ENCODE measurements around the gene ATE1.

Gene ATE1

DNA sequence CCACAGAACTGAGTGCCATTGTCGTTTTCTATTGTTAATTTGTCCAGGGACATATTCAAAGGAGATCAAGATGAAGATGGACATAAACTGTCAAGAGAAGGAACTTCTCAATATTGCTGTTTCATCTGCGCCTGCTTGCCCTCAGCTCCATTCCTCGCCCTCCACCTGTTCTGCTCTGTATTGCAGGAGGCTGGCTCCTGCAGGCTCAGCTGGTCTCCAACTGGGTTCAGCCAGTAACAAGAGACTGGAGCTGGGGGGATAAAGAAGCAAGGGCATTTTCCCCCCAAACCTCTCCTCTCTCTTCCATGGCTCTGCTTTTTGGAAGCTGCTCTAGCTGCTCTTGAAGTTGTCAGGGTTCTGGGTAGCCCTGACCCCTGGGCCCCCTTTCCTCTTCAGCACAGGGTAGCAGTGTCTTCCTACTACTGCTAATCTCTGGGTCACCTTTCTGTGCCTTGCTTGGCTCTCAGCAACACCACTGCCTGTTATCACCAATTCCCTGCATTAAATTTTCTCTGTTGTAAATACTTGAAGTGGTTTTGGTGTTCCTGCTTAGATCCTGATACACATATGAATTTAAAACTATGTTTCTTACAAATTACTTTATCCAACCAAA lies 180.6 kb downstream of the ATE1 start:
- TF ChIP-seq, protein P1, sequence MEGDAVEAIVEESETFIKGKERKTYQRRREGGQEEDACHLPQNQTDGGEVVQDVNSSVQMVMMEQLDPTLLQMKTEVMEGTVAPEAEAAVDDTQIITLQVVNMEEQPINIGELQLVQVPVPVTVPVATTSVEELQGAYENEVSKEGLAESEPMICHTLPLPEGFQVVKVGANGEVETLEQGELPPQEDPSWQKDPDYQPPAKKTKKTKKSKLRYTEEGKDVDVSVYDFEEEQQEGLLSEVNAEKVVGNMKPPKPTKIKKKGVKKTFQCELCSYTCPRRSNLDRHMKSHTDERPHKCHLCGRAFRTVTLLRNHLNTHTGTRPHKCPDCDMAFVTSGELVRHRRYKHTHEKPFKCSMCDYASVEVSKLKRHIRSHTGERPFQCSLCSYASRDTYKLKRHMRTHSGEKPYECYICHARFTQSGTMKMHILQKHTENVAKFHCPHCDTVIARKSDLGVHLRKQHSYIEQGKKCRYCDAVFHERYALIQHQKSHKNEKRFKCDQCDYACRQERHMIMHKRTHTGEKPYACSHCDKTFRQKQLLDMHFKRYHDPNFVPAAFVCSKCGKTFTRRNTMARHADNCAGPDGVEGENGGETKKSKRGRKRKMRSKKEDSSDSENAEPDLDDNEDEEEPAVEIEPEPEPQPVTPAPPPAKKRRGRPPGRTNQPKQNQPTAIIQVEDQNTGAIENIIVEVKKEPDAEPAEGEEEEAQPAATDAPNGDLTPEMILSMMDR (IDR thresholded peaks at IDR 0.05; ENCODE audit: low read depth, low read length): no peak
- H3K4me3 ChIP-seq (ENCODE audit: low read depth, low read length): no peak overlapping the region
- in situ Hi-C loops (cut with HindIII; ENCODE audit: low sequenced_read_pairs): no loop called here
- no peak for DNase-seq (ENCODE audit: low read depth, low spot score)

DNA sequence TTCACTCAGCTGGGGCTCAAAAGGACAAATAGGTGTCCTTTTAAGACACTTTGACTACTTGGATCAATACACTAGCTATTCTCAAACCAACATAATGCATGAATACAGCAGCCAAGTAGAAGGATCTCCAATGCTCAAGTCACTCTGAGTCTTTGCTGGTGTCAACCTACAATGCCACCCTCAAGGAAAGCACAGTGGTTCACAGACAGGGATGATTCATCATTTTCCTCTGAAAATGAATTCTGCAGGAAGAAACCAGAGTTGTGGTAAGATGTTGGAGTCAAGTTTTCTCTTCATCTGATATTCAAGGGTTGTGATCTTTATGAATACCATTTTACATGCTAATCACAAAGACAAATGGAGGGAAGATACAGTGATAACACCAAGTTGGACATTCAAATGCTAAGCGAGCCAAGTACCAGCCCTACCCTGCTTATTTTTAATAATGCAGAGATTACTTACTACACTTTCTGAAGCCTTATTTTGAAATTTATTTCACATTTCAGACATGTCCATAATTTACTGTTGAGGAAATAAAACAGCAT lies 186.5 kb downstream of the ATE1 start:
- in situ Hi-C loops (cut with HindIII; ENCODE audit: low sequenced_read_pairs): no loop called here
- H3K4me3 ChIP-seq (ENCODE audit: low read depth, low read length): no peak overlapping the region
- TF ChIP-seq, protein P1 (IDR thresholded peaks at IDR 0.05; ENCODE audit: low read depth, low read length): no peak
- DNase-seq (ENCODE audit: low read depth, low spot score): no peak

DNA sequence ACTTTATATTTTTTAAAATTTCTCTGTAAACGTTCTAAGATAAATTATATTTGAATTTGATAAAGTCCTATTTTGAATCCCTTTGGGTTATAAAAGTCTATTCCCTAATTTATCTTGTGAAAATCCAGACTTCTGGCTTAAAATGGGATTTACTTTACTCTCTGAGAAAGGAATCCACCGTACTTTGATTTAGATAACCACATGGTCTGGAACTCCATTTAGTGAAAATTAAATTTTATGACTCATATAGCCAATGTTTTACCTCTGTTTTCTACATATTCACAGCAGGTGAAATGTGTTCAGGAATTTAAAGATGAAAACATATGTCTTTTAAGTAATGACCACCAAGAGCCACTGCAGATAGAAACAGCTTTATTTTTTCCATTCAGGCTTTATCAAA lies 187.8 kb downstream of the ATE1 start:
- TF ChIP-seq, protein P1 (IDR thresholded peaks at IDR 0.05; ENCODE audit: low read depth, low read length): no peak
- H3K4me3 ChIP-seq (ENCODE audit: low read depth, low read length): no peak overlapping the region
- no peak for DNase-seq (ENCODE audit: low read depth, low spot score)
- in situ Hi-C loops (cut with HindIII; ENCODE audit: low sequenced_read_pairs): no loop called here

DNA sequence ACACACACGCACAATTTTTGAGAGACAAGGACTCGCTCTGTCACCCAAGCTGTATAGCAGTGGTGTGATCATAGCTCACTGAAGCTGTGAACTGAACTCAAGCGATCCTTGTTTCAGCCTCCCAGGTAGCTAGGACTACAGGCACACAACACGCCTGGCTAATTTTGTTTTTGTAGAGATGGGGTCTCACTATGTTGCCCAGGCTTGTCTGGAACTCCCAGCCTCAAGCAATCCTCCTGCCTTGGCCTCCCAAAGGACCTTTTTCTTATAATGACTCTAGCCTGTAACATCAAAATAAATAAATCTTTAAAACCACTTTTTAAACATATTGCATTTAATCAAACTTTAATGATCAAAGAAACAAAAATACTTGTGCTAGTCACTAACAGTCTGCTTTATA lies 188.7 kb downstream of the ATE1 start:
- in situ Hi-C loops (cut with HindIII; ENCODE audit: low sequenced_read_pairs): no loop called here
- H3K4me3 ChIP-seq (ENCODE audit: low read depth, low read length): no peak overlapping the region
- no peak for DNase-seq (ENCODE audit: low read depth, low spot score)
- TF ChIP-seq, protein P1 (IDR thresholded peaks at IDR 0.05; ENCODE audit: low read depth, low read length): no peak

DNA sequence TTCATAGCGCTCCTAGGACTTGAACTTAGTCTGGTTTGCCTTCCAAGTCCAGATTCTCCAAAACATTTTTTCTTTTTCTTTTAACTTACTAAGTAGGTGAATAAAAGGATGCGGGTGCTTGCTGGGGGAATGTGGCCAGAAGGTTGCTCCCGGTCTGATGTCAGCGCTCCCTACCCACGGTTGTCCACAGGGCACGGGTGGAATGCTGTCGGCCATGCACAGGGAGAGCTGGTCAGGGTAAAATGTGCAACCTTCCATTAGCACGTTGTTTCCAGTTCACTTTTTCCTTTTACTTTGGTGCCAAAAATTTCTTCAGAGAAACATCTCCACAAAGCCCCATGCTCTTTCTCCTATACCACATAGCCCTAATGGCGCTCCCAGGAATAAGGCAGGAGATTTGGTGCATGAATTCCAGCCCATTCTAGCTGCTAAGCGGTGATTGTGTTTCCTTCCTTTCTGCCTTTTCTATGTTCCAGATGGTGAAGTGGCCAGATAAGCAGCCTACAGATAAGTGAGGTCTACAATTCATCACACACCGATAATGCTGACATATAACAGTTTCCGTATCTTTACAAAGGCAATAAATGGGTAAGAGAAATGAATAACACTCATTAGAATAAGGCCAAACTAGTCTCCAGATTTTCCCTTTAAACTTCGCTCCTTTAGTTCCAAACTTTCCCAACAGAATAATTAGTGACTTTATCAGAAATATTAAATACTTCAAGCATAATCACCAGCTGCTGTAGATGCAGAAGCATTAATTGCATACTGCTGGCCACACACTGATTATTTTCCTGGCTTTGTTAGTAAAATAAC lies 191.3 kb downstream of the ATE1 start:
- in situ Hi-C loops (cut with HindIII; ENCODE audit: low sequenced_read_pairs): no loop called here
- TF ChIP-seq, protein P1 (IDR thresholded peaks at IDR 0.05; ENCODE audit: low read depth, low read length): no peak
- no peak for DNase-seq (ENCODE audit: low read depth, low spot score)
- H3K4me3 ChIP-seq (ENCODE audit: low read depth, low read length): no peak overlapping the region

DNA sequence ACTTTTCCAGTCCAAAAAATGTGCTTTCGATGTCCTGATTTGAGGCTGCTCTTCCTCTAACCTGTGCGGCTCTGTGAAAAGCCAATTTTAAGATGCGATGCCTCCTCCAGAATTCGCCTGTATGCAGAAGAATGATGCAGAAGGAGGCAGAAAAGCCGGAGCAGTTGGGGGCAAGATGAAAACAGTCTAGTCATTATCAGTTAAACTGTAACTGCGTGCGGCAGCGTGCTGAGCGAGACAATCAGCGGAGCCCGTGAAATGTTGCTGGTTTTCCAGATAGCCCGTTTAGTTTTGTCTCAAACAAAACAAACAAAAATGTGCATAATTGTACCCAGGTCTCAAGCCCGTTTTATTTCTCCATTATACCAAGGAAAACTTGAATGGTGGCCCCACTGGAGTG lies 192.6 kb downstream of the ATE1 start:
- H3K4me3 ChIP-seq (ENCODE audit: low read depth, low read length): no peak overlapping the region
- in situ Hi-C loops (cut with HindIII; ENCODE audit: low sequenced_read_pairs): no loop called here
- TF ChIP-seq, protein P1 (IDR thresholded peaks at IDR 0.05; ENCODE audit: low read depth, low read length): no peak
- DNase-seq (ENCODE audit: low read depth, low spot score): no peak

Data from astrocyte of the spinal cord (primary cell).